NCI-H1092 treated with DMSO at 0.1 percent for 48 hours (cell line): ENCODE results near the gene SKIC8.

Source experiments
- DNase-seq: peaks from one replicate; lab custom pipeline; 2025; lab: John Stamatoyannopoulos, UW

The SKIC8 gene

DNA sequence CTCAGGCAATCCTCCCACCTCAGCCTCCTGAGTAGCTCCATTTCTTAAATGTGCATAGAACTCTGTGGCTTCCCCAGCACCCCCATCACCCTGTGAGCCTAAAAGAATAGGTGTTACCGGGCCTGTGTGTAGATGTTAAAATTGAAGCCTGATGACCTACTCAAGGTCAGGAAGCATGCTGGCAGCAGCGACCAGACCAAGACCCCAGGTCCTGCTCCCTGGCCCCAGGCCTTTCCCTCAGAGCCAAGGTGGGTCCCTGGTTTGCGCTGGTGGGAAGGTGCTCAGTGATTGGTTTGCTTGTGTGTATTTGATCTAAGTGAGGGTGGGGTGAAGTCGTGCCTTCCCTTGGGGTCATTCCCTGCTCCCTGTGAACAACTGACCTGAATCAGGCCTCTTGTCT is 22.4 kb upstream of the SKIC8 start:
- no peak for DNase-seq

DNA sequence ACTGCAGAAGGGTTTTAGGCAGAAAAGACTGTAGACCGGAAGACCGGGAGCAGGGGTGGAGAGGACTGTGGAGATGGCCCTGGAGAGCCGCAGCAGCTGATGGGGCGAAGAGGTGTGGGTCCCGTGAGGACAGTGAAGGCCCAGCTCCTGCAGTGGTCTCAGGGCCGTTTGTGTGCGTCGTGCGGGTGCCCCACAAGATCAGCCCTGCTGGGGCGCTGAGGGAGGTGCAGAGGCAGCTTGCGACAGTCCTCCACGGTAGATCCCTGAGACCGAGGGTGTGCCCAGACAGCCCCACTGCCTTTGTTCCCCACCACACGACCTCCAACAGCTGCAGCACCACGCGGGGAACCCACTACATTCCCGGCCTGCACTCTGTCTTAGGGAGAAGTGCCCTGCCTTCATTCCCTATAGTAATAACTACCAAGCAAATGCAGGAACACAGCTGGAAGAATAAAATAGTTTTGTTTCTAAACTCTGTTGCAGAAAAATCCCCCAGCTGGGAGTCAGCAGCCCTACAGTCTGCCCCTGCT is 21.7 kb upstream of the SKIC8 start:
- DNase-seq: no peak

DNA sequence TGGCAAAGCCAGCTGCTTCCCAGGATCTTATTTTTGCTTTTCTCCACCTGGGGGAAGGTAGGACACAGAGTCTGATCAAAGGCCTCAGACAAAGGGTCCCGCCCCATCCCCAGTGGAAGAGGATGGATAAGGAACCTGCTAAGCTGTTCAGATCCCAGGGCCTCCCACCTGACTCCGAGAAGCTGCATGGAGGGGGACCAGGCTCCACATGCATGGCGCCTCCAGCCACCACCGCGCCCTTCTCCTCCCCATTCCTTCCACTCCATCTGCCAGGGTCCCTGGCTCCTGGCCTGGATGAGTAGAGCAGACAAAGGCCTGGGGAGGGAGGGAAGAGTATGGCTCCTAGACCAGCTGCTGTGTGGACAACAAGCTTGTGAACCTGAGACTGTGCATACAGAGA is 20.8 kb upstream of the SKIC8 start:
- DNase-seq: peak; percentile 36

DNA sequence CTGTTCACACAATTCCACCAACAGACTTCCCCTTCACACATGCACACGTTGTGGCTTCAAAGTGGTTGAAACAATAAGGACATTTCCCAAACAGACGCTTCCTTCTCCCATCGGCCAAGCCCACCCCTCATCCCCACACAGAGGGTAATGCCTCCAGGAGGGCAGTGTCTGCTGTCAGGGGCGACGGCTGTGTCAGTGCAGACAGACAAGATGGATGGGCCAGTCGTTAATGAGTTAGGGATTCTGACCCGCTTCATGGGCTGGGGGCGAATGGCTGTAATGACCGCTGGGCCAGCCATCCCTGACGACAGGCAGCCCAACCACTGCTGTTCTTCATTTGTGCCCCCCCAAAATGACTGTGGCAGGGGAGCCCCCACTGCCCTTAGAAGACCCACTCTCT is 20.2 kb upstream of the SKIC8 start:
- DNase-seq: no peak

DNA sequence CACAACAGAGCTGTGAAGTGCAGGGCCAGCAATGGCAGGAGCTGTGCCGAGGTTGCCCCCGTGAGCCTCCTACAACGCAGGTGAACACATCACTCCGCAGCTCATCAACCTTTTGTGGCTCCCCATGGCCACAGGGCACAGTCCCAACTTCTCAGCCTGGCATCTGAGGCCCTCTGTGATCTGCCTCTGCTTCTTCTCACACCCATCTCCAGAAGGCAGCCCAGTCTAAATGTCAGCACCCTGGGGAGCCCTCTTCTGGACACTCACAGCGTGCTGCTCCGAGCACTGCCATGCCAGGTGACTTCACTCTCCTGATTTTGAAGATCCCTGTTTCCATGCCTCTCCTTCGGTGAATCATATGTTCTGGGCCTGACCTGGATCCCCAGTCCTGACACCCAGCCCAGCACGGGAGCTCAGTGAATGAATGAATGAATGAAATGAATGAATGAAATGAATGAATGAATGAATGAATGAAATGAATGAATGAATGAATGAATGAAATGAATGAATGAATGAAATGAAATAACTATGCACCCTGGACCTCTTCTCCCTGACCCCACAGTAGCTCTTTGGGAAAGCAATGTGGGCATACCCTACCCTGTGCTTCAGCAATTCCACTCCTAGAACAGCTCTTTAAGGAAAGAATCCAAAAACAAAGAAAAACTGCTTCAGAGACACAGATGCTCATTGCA is 17.9 kb upstream of the SKIC8 start:
- DNase-seq: peak; percentile 16

DNA sequence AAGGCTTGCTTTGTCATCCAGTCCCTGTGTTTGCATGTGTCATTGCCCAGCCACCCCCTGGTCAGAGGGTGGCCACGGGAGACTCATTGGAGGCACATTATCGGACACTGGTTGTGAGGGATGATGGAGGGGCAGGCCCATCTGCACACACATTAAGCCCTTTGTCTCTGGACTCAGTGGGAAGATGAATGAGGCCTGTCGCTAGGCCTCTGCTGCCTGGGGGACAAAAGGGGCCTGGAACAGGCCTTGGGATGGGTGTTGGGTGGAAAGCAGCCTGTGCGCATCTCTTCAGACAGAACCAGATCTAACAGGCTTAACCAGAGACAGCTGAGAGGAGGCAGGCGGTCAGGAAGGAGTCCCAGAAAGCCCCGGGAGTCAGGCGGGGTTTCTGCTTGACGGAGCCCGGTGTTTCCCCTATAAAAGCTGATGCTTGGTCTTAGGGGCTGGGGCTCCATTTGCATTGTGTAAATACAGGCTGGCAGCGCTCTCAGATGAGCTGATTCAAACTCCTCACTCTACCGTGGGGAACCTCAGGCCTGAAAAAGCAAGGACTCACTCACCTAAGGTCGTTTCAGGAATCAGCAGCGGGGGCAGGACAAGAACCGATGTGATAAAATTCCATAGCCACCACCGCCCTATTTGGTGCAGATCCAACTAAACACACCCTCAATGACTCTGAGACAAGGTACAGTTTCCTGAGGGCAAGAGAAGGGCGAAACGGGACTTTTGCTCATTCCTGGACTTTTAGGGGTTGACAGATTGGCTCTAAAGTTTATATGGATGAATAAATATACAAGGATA is 17.1 kb upstream of the SKIC8 start:
- peak; percentile 39 for DNase-seq

DNA sequence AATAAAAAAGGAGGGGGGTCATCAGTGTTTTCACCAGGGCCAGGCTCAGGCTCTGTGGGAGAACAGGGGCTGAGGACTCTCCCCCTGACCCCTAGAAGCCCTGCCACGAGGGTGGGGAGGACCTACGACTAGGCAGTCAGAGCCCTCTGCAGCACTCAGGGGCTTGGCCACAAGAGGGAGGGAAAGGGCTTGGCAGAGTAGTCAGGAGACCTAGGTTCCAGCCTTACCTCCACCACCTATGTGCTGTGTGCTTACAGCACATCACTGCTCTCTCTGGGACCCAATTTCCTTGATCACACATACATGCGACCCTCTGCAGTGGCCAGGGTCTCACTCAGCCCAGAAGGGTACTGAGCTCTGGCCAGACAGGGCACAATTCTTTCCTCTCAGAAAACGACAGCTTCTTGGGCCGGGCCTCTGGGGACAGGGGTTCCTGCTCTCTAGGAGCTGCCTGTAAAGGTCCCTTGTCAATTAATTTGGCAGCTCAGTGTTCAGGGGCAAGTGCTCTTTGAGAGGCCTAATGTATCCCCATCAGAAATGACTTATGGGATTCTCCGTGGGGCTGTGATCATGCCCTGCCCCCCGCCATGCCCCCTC is 16.4 kb upstream of the SKIC8 start:
- DNase-seq: peak; percentile 70

DNA sequence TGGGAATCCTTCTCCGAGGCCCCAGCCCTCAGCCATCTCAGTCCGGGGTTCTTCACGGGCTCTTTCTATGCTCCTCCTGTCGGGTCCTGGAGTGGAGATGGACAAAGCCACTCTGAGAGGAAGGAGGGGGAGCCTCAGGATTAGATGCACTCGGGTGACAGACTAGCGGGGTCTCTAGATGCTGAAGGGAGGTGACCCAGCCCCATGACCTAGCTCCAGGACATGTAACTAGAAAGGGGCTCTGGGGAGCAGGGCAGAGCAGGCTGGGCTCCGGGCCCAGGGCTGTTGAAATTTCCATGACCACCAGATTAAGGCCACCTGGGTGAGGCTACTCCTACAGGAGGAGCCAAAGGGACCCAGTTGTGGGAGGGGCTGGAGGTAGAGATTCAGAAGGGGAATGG is 14.8 kb upstream of the SKIC8 start:
- DNase-seq: no peak

DNA sequence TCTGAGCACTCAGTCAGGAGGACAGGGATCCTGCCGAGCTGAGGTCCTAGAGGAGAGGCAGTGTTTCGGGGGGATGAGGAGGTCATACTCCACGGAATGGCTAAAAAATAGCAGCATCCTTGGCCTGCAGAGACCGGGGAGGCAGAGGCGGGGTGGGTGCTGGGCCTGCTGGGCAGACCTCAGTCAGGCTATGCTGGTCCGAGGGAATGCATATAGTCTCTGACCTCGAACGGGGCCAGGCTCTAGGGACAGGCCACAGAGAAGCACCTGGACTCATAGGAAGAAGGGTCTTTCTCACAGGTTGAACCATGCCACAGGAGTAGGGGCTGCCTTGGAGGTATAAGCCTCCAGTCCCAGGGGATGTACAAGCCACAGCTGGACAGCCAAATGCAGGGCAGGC is 14.0 kb upstream of the SKIC8 start:
- no peak for DNase-seq

DNA sequence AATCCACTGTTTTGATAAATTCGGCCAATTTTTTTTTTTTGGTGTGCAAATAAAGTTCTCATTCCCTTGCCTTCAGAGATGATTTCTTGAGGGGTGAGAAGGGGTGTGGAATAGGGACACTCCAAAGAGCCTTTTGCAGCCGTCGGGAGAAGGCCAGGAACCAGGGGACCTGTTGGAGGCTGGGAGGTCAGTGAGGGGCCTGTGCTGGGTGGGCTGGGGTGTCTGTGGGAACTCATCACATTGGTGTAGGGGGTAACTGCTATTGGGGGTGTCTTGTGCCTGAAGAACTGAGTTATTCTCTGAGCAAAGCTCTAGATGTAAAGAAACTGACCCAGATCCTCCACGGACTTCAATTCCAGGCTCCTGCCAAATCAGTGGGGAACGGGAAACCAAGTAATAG is 13.5 kb upstream of the SKIC8 start:
- DNase-seq: no peak

DNA sequence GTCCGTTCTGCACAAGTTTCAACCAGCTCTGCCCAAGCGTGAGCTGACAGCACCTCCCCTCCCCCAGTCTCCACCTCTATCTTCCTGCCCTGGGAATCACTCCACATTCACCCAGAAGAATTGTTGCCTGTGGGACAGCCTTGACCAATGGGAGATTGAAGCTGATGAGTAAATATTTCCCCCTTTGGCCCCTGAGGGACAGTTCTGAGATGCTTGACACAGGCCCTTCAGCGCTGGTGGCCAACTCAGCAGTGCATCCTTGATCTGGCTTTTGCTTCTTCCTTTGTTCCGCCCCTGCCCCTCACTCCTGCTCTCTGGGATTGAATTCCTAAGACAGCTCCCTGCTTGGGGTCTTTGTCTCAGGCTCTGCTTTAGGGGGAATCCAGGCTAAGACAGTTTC is 13.1 kb upstream of the SKIC8 start:
- DNase-seq: no peak

DNA sequence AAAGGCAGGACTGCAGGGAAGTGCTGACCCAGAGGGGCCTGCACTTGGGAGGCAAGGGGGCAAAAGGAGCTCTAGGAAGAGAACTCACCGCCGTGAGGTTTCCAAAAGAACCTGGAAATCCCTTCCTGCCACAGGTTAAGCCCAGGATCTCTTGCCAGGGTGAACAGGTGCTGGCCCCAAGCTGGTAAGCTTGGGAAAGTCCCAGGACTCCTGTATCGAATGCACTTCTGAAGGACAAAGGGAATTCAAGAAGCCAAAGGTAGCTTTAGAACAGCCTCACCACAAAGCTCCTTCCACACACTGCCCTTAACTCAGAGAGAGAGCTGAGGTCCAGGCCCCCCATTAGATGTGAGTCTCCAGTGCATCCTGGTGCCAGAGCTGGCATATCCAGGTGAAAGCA is 11.9 kb upstream of the SKIC8 start:
- DNase-seq: no peak

DNA sequence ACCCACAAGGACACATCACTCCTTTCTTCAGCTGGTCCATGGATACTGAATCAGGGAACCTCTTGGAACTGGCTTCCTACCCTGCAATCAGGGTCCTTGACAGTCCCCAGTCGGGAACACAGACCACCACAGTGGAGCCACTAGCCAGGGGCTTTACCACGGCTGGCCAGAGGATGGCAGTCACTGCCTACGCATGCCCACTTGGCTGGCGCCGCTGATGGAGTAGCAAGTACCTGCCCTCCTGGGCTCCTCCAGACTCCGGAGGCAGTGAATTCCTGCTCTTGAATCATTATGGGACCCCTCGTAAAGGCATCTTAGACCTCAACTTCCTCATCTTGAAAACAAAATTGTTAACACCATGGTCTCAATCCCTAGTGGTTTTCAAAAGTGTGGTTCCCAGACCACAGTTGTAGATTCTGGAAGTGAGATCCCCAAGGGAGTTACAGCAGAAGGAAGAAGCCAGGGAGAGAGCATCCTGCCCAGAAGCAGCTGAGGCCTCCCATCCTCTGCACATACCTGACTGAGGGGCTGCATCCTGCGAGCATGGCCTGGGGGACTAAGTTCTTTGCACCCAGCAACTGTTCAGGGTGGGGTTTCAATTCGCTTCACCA is 9.1 kb upstream of the SKIC8 start:
- DNase-seq: peak; percentile 64

DNA sequence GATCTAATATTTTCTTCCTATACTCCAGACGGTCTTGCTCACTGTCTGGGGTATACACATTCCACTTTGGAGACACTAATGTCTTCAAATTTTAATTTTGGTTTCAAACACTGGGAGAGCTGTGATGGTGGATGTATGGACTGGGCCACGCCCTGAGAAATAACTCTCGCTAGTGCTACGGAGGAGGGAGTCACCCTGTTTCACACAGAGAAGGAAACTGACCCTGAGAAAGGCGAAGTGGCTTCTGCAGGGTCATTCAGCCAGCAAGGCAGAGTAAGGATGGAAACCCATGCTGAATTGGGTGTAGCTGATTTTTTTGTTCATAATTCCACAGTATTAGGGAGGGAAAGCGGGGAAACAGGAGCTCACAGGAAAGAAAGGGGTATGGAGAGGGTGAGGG is 8.6 kb upstream of the SKIC8 start:
- DNase-seq: no peak

DNA sequence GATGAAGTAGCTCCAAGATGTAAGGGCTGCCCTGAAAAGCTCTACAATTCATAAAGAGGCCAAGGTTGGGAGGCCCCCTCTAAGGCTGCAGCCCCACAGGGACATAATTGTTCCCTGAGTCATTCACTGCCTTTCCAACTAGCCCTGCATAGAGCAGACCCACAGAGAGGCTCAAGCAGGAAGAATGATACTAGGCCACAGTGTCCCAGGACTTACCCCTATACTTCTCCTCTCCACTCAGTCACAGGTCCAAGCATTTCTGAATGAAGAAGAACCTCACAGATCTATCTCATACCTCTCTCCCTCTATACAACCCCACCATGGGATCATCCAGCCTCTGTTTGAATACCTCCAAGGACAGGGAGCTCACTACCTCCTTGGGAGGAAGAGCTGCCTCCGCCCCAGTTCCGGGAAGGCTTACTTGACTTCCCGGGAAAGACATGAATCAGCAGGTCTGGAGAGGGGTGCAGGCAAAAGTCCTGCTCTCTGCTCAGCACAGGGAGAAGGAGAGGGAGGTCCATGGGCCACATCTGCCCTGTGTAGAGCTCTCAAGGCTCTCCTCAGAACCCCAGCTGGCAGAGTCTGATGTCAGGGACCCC is 6.9 kb upstream of the SKIC8 start:
- no peak for DNase-seq

DNA sequence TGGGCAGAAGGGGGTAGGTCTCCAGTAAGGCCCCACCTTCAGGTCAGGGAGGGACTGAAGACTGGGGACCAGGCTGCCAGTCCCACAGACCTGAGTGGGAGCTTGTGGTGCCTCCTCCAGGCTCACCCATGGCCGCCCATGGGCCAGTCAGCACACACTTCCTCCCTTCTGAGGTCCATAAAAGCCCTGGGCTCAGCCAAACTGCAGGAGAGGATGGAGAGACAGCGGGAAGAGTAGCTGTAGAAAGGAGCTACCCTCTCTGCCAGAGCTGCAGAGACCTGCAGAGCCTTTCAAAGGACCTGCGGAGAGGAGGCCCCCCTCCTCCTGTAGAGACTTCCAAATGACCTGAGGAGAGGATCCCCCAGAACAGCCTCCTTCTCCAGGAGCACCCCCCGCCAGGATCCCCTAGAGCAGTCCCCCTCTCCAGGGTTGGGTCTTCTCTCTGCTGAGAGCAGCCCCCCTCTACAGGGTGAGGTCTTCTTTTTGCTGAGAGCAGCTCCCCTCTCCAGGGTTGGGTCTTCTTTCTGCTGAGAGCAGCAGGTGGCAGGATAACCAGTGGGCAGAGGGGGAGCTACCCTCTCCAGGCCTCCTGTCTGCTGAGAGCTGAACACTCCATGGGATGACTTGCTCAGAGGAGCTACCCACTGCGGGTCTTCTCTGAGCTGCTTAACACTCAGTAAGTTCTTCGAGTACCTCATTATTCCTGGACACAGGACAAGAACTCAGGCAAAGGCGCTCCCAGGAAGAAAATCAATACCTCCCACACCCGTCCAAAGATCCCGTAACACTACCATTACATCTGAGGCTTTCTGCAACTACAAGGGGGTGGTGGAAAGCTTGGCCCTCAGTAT is 5.0 kb upstream of the SKIC8 start:
- no peak for DNase-seq

DNA sequence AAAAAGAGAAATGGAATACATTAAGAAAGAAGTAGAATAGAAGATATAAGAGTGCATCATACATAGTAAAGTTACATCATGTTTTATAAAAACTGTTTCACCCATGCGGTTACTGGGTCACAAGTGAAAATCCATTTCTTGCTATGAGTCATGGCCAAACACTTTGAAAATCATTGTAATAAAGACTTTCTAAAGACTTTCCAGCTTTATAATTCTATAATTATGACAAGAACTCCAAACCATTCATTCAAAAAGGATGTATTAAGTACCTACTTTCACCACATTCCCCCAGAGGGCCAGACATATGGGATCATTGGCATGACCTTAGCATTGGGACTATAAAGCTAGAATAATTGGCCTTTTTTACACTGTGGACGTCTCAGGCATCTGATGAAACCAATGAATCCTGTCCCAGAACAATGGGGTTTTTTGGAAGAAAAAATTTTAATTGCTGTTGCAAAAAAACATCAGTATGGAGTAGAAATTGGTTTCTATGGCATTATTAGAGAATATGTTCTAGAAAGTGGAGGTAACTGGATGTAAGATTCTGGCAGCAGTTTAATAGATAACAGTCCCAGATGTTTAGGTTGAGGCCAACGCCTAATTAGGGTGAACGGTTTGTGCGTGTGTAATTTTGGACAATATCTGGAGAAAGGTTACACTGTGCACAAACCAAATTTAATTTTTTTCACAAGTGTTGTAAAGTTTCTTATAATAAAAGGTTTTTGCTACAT is 3.3 kb upstream of the SKIC8 start:
- DNase-seq: no peak

DNA sequence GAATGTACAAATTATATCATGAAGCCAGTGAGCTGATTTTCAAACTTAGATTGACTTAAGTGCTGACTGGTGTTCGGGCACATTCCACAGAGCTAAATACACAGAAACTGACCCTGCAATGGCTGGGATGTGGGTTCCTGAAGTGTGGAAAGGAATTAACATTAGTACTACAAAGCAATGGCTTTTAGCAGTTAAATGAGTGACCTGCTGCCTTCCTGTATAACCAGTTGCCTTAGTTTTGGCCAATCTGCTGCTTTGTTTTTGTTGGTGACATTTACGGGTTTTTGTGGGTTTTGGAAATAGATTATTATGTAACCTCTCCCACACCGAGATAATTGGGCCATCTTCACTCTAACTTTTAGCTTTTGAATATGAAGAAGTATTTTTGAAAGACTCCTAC is 2.4 kb upstream of the SKIC8 start:
- DNase-seq: no peak

DNA sequence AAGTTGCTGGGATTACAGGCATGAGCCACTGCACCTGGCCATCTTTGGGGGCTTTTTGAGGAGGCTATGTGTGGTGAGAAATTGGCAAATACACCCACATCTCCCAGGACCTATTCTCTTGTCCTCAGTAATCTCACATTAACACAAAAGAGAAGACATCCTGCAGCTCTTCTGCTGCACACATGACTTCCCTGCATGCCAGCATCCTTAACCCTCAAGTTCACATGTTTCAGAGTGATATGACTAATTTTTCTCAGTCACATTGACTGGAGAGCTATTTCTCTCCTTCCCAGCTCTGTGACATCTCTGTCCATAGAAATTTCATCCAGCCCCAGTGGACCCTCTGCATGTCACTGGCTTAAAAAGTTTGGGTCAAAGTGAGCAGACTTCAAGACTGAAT is 1.9 kb upstream of the SKIC8 start:
- no peak for DNase-seq

DNA sequence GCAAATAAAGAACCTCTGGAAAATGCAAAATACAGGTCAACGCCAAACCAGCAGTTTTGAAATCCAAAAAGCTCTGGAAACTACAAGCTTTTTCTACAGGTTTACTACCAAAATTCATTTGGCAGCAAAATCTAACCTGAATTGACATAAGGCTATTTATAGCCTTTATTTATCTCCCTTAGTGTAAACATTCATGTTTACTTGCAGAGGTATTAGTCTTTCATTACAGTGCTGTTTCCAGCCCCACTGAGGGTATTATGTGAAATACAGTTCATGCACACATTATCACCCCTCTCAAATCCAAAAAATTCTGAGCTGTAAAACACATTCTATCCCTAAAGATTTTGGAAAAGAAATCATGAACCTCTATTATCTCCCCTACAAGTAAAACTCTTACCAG is 7.2 kb downstream of the SKIC8 start:
- no peak for DNase-seq

DNA sequence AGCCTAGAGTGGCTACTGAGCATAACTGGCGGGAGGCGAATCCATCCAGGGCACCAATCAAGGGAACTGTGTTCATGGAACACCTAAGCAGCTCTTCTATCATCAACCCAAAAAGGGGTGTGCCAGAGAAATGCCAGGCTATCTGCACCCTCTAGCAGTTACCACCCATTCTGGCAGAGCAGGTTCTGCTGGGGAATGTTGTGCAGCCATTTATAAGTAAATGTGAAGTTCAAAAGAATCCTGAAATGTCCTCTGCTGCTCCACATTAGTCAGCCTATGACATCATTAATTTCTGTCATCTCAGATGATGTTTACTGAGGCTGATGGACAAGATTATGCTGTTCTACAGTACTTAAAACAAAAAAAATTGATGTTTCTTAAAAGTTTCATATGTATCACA is 7.7 kb downstream of the SKIC8 start:
- no peak for DNase-seq
